Stimulated activated CD8-positive, alpha-beta memory T cell treated with anti-CD3 and anti-CD28 coated beads, Interleukin-4, amount 100 ng/mL, for 48 hours (primary cell): ENCODE data around the gene RRAGD.
"Not testable (repeated sequence)": the region's sequence is repeated elsewhere in the genome, so short reads cannot be mapped to it uniquely, and the experiment has no call there.

Source experiments
- DNase-seq: peaks from one replicate; pipeline ENCODE4 v3.0.0-alpha.2; 2020

Gene RRAGD

DNA sequence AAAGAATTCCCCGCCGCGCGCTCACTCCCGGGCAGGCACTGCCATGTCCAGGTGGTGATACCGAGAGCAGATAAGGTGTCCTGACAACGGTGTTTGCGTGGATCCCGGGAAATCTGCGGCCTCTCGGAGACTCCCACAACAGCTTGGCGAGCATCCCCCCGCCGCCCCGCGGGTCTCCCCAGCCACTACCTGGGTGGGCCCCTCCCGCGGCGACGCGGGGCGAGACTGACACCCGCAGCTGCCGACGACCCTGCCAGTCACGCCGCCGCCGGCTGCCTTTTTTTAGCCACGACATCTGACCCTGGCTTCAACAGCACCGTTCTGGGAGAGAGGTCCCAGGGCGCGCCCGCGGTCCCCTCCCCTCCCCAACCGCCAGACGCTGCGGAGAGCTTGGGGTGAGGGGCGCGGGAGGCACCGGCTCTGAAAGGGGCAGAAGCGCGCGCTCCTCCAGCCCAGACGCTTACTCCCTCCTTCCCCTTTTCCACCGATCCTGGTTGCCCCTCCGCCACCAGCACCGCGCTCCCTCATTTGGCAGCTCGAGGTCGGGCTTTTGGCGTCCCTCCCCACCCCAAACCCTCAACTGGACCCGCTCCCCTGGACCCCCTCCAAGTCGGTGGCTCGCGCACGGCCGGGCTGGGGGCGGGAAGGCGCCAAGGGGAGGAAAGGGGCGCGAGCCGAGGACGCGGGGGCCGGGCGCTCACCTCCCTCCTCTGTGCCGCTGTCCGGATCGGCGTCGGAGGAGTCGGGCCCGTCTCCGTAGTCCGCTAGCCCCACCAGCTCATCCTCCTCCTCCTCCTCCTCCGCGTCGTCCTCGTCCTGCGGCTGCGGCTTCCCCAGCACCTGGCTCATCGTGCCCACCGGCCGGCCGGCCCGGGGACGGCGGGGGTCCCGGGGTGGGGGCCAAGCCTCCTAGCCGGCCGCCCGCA lies 665 bp downstream of the RRAGD start:
- peak; percentile 52 for DNase-seq

DNA sequence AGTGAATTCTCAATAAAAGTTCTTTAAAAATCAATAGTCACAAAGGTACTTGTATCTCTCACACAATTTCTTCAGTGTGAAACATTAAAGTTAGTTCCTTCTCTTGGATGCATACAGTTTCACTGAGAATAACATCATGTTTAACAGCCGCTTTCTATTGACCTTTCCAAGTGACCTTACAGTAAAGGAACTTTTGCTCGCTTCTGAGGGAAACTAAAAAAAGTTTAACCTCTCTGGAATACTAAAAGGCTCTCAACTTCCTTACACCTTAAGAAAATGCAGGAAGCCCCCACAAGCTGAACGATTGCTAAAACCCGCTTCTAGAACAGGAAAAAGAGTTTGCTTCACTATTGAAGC lies 1.3 kb downstream of the RRAGD start:
- DNase-seq, result no peak

DNA sequence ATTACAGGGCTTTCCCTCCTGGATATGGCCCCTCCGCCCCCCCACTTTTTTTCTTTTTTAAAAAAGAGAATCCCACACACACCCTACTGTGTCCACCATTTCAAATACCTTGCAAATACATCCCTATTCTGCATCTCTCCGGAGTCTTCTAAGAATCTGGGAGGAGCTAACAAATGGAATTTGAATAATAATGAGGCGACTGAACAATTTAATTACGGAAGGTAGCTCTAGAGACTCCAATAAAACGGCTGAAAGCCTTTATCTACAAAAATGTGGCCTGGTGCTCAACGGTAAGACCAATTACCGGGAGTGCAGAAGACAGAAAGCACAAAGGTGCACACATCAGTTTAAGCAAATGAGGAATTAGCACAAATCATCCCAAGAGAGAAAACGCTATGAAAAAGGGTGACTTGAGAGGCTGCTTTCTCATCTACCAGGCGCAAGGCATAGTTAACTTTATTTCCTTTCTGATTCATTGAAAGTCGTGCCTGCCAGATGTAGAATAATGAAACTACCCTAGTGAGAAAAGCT lies 1.8 kb downstream of the RRAGD start:
- no peak for DNase-seq

DNA sequence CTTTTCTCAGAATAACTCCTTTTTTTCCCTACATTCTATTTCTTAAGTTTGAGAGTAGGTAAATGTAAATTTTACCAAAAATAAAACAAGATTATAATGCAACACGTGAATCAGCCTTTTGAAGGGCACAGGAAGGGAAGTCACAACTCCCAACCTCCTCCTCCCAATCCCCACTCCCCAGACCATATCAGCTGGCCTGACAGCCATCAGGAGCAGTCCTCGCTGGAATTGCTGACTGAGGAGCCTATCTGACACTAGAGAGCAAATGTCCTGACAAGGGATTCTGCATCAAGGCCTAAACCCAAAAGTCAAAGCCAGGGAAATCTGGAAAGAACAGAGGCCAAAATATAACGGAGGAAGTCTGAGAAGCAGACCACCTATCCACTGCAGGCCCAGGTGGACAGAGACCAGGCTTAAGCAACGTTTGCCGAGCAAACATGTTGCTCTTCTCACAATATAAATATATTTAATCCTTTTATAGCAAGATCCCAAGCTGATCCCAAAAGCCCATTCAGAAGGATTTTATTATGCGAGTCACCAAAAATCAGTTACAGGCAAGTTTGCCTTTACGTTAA lies 2.5 kb downstream of the RRAGD start:
- DNase-seq, result no peak

DNA sequence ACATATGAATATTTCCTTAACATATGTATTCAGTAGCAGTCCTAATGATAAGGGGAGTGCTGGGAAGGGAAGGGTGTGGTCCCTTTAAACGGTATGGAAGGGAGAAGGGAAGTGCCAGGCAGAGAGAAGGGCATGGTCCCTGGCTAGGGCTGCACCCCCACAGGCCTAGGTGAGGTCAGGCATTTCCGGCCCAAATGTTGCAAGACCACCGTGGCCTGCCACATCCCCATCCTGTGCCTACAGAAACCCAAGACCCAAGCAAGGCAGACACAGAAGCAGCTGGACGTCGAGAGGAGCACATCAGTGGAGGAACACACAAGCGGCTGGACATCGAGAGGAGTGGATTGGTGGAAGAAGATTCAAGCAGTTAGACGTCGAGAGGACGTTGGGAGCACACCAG lies 5.9 kb downstream of the RRAGD start:
- DNase-seq, result no peak

DNA sequence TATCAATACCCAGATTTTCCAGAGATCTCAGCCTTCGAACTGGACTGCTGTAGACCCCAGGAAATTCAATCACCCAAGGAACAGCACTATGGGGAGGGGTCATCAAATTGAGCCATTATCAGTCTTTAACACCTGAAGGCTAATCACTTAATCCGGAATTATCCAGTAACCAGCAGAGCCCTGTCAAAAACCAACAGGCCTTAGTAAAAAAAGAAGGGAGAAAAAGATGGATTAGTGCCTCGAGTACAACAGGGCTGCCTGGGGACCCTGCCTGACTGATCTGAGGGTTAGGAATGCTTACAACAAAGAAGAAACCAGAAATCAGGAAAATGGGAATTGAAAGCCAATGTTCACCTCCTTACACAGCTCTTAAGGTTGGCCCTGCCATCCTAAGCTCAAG lies 7.6 kb downstream of the RRAGD start:
- no peak for DNase-seq

DNA sequence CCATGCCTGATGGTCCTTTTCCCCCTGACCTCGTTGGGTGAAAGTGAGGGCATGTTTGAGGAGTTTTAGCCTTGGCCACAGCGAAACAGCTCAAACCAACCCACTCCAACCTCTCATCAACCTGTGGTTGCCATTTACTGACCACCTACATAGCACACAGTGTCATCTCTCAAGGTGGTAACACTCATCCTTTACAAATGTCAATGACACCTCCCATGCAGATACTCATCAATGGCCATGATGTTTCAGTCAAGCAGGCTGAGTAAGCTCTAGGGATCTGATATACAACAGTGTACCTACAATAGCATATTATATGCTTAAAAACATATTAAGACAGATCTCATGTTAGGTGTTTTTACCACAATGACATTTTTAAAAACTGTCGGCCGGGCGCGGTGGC lies 9.3 kb downstream of the RRAGD start:
- DNase-seq, result no peak

DNA sequence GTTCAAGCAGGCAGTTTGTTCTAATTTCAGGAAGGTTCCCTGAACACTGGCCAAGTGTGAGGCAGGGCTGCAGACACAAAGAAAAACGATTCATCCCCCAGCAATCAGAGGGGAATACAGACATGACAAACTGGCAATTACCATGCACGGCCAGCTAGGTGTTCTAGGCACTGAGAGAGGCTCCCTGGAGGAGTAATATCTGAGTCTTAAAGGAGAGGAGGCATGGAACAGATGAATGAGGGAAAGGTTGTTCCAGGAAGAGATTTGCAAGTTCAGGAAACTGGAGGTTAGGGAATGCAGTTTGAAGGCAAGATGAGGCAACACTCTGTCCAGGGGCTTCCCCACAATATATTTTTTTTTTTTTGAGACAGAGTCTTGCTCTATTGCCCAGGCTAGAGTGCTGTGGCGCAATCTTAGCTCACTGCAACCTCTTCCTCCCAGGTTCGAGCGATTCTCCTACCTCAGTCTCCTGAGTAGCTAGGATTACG lies 11.1 kb downstream of the RRAGD start:
- DNase-seq, result no peak

DNA sequence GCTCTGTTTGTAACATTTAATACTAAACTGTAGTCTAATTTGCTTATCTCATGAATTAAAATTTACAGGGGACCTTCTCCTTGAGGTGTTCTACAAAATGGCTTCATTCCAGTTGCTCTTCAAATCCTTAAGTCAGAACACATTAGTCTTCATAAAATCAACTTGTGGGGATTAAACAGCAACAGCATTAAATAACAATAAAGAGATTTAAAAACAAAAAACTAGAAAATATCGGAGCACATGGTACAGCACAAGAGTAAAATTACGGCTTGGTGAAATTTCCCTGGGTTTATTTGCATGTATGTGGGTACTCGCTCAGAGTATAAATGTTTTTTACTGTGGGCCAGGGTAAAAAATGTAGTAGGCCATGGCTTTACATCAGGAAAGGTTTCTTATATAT lies 12.0 kb downstream of the RRAGD start:
- DNase-seq, result no peak

DNA sequence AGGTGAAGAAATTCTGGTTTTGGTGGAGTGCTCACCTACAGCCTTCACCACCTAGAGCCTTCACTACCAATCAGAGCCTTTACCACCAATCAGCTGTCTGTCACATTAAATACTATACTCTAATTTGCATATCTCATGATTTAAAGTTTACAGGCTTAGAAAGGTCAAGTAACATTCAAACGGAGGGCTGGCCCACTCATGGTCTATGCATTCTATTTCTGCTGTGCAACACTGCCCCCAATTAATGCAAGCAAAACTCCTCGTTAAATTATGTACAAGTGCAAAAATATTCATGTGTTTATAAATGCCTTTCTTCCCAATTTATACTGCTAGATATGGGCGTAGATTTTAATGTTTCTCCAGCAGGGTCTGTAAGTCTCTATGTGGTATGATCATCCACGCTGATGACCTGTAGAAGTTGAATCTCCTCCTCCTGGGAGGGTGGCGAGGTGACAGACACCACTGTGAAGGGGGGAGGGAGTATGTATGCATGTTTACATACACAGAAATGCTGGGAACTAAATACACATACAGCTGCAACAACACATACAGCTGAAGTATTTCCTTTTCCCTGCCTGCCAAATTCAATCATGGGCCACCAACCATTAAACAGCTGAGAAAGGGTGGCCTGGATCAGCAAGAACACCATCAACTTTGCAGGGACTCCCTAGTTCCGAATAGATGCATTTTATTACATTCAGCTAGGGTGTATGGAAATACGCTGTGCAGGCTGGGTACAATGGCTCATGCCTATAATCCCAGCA lies 13.1 kb downstream of the RRAGD start:
- no peak for DNase-seq

DNA sequence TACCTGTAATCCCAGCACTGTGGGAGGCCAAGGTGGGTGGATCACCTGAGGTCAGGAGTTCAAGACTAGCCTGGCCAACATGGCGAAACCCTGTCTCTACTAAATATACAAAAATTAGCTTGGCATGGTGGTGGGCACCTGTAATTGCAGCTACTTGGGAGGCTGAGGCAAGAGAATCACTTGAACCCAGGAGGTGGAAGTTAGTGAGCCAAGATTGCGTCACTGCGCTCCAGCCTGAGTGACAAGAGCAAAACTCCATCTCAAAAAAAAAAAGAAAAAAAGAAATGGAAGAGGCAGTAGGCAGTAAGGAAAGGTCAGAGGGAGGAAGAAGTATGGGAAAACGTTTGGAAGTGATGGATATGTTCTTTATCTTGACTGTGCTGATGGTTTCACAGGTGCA lies 14.2 kb downstream of the RRAGD start:
- not testable (repeated sequence) for DNase-seq

DNA sequence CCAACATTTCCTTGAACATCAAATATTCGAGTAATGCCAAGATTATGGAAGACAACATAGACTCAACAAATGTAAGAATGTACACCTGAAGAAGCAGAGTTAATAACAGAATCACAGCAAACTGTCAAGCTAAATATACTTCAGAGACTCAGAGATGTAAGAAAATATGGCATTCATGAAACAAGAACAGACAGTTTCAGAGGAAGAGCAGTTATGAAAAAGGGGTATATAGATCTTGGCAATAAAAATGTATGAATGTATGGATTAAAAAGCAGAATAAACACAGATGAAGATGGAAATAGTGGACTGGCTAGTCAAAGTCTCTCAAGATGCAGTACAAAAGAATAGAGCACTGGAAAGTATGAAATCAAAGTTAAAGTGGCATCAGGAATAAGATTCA lies 18.4 kb downstream of the RRAGD start:
- no peak for DNase-seq

DNA sequence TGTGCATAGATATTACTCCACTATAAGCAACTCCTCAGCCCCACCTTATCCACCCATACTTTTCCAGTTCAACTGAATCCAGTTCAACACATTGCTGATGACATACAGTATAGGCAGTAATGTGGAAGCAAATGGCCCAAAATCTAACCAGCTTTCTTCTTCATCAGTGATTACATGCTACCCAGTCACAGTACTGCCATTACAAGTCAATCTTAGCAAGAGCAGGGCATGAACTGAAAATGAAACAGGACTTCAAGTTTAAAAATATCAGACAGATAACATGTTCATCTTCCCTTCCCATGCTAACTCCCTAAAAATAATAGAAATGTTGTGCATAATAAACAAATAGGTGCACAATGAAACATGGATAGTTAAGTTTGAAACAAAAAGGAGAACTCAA lies 19.2 kb downstream of the RRAGD start:
- no peak for DNase-seq

DNA sequence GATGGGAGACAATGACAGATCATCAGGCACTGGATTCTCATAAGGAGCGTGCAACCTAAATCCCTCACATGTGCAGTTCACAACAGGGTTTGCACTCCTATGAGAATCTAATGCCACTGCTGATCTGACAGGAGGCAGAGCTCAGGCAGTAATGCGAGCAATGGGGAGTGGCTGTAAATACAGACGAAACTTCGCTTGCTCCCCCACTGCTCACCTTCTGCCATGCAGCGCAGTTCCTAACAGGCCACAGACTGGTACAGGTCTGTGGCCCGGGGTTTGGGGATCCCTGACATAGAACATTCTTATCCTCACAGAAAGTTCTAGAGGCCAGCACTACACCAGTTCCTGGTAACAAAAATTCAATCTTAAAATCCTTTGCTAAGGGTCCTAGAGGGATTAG lies 23.2 kb downstream of the RRAGD start:
- no peak for DNase-seq

DNA sequence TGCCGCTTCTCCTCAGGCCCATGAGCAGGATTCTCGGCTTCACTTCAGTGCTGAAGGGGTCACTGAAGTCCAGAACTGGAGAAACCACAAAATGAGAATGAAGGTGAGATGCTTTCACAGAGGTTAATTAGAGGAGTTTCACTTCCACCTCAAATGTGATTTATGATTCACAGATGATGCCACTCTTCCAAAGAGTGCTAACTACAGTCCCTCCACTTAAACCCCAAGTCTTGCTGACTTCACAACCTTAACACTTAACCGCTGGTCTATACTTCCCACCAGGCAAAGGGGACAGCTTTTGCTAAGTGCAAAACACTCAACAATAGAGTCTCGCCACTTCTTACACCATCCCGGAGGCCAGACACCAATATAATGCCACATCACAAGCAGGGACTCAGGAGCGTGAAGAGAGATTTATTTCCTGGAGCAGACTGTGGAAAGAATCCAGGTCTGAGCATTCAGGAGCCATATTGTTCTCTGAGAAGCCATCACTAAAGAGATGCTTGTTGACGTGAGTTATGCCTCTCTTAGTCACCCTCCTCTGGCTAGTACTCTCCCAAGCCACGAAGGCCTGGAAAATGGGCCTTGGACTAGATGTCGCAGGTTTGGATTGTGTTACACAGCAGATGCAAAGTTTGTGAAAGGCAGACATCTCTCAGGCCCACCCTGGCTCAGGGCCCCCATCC lies 24.4 kb downstream of the RRAGD start:
- no peak for DNase-seq

DNA sequence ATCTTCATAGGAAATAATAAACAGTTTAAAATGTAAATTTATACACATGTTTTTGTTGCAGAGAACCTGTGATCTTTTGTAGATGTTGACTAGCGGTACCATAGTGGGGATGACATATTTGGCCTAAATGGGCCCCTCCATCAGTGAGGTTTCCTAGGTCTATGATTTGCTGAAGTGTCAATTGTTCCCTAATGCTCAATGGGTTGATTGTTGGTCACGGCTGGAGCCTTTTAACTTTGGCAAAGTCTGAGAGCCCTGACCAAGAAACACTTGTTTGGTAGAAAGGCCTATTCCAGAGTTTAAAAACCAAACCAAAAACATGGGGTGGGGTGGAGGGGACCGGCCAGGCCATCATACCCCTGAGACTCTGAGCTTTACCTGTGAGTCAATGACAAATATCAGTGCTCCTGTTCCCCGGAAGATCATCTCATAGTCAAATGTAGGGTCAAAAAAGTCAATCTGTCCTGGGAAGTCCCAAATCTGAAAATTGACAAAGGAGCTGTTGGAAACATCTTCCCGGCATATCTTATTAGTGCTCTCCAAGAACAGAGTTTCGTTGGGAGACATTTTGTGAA lies 25.1 kb downstream of the RRAGD start:
- no peak for DNase-seq

DNA sequence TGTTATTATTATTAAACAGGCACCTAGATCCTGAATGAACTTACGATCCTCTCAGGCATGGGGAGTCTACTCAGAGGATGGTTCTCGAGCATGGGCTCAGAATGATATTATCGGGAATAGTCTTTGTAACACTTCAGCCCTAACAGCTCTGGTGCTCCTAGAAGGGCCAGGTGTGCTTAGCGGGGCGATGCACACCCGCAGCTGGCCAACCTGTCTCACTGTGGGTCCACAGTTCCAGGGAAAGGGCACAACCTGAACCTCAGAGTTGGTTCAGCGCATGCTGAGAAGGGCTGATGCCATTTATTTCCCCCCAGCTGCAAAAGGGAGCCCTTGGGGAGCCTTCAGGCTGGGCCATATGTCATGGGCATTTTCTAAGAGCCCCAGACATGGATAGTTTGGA lies 26.2 kb downstream of the RRAGD start:
- DNase-seq, result no peak

DNA sequence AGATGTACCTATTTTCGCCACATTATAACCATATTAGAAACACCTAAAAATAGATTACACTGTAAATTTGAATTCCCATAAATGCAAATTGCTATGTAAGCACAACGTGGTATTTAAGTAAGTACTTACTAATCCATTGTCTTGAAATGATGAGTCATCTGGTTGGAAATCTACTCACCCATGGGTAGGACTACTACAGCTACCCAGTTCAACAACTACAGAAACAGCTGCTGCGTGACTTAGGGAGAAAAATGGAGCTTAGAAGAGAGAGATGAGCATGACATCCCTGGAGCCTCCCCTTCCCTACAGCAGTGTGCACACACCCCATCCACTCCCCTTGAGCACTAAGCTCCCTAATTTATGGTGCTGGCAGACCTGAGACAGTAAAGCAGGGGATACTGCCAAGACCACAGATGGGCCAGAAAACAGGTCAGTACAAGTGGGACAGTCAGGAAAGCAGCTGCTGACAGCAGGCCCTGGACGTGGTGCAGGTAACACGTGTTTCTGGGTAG lies 26.9 kb downstream of the RRAGD start:
- no peak for DNase-seq

DNA sequence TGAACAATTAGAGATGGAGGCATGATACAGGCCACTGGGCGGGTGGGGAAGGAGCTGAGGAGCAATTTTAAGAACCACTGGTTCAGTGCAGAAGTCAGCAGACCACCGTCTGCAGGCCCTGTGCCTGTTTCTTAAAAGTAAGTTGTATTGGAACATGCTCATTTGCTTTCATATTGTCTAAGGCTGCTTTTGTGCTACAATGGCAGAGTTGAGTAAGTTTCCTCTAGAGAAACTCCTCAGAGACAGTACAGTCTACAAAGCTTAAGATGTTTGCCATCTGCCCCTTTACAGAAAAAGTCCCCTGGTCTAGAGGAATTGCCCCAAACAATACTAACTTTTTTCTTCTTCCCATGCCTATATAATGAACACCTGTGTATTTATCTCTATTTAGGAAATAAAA lies 31.0 kb downstream of the RRAGD start:
- no peak for DNase-seq

DNA sequence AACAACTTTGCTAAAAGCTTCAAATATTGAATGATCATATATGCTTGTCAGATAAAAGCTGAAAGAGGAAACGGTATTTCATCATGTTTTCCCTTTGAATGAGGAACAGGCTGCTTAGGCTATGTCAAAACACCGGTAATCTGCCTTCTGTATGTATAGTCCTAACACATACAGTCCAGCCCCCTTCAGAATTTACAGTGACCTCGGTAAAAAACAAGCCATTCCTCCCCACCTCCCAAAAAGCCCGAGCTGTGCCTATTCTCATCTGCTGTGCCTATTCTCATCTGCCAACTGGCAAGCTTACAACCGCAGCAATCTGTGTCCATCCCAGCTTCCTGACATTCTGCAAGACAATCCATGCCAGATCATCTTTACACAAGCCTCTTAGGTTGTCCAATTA lies 32.8 kb downstream of the RRAGD start:
- no peak for DNase-seq

DNA sequence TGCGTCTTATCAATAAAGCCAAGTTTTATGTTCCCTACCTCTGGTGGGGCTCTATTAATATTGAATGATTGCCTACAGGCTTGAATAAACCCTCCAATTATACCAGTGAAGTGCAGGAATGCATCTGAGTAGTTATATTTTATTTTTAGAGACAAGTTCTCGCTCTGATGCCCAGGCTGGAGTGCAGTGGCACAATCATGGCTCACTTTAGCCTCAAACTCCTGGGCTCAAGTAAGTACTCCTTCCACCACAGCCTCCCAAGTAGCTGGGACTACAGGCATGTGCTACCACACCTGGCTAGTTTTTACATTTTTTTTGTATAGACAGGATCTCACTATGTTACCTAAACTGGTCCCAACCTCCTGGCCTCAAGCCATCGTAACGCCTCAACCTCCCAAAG lies 33.4 kb downstream of the RRAGD start:
- no peak for DNase-seq
